ENCODE measurements around the gene HTRA1. TPM values are rescaled to one million over a fixed set of nuclear protein-coding genes. Genes with fewer than 3 reads are reported as not detected.

Gene HTRA1
- total RNA-seq, 1 experiment from 2014 or later: 0.39 TPM

- POLR2A ChIA-PET: interaction anchor here (1.5 kb wide), 1 partner anchor 10 kb away, joined by 3 read pairs; no protein-coding TSS in a partner anchor
- Histone ChIP-seq H3K27ac (ENCODE audit: low read depth, low read length) (no peak overlapping the region), H3K9me2 (ENCODE audit: insufficient read depth) (no peaks in the 10 kb centered on the region), H2AFZ (ENCODE audit: low read depth, low read length, poor library complexity, severe bottlenecking) (no peak overlapping the region), H3K9me3 (ENCODE audit: control insufficient read depth in 1 of 2, insufficient read depth in 1 of 2, low read depth in 1 of 2, low read length in 2 of 2) (no peaks in the 10 kb centered on the region), H3K4me2 (ENCODE audit: low read length) (no peak overlapping the region), H3K4me1 (ENCODE audit: control insufficient read depth in 1 of 2, insufficient read depth in 2 of 2, low read length in 2 of 2) (peaks cover 4 to 11% of the 10 kb centered on the region in 2 experiments; a peak in 3 of 4 replicates), H3K27me3 (ENCODE audit: insufficient read depth, low read length) (no peaks in the 10 kb centered on the region), H3K9ac (ENCODE audit: low read length) (no peak overlapping the region), H3K4me3 (replicated peaks in 1 of 2; ENCODE audit: low read depth in 1 of 2, low read length in 2 of 2) (no peak overlapping the region), H3K79me2 (ENCODE audit: insufficient read depth, low read length) (no peaks in the 10 kb centered on the region), H3K36me3 (ENCODE audit: control insufficient read depth in 1 of 2, insufficient read depth in 2 of 2, low read length in 2 of 2) (no peaks in the 10 kb centered on the region), H4K20me1 (ENCODE audit: insufficient read depth) (no peaks in the 10 kb centered on the region)
- TF ChIP-seq JUND (IDR thresholded peaks at IDR 0.05): 0 out of 2 replicates have a peak, but pooled peaks have one; percentile 27
- TF ChIP-seq ZNF274 (IDR thresholded peaks at IDR 0.05; ENCODE audit: low read depth, low read length): no peak
- peak; percentile 46; the same call in 1 of the 2 replicates for TF ChIP-seq FOSL1 (IDR thresholded peaks at IDR 0.05; ENCODE audit: low read depth)
- TF ChIP-seq SP1 (IDR thresholded peaks at IDR 0.05; ENCODE audit: low read depth): 0 out of 2 replicates have a peak, but pooled peaks have one; percentile 14
- intact Hi-C loops (cut with micrococcal nuclease): no loop called here
- no peak for ATAC-seq
- no TSS peak for BruUV-seq (replicated peaks)
- DNase-seq (ENCODE audit: low read depth, low spot score): no peak
- RAD21 ChIA-PET (ENCODE audit: low non-redundant PET in 1 of 2, low total read pairs in 2 of 2, uncharacterized antibody in 2 of 2, unreplicated experiment in 2 of 2): no interaction called here
- CTCF ChIA-PET: interaction anchor here (1.2 kb wide), 2 partner anchors 123 to 144 kb away, joined by 4 to 6 read pairs; no protein-coding TSS in a partner anchor
These were observed 19.4 kb upstream of the HTRA1 start for GRCh38 chr10:122441961-122442360.

- Histone ChIP-seq H3K9ac (ENCODE audit: low read length) (no peak overlapping the region), H4K20me1 (ENCODE audit: insufficient read depth) (no peaks in the 10 kb centered on the region), H3K4me1 (ENCODE audit: control insufficient read depth in 1 of 2, insufficient read depth in 2 of 2, low read length in 2 of 2) (peaks cover 7 to 16% of the 10 kb centered on the region in 2 experiments; a peak in 3 of 4 replicates), H2AFZ (ENCODE audit: low read depth, low read length, poor library complexity, severe bottlenecking) (no peak overlapping the region), H3K4me2 (ENCODE audit: low read length) (no peak overlapping the region), H3K9me2 (ENCODE audit: insufficient read depth) (no peaks in the 10 kb centered on the region), H3K27me3 (ENCODE audit: insufficient read depth, low read length) (no peaks in the 10 kb centered on the region), H3K27ac (ENCODE audit: low read depth, low read length) (no peak overlapping the region), H3K4me3 (replicated peaks in 1 of 2; ENCODE audit: low read depth in 1 of 2, low read length in 2 of 2) (no peak overlapping the region), H3K9me3 (ENCODE audit: control insufficient read depth in 1 of 2, insufficient read depth in 1 of 2, low read depth in 1 of 2, low read length in 2 of 2) (no peaks in the 10 kb centered on the region), H3K79me2 (ENCODE audit: insufficient read depth, low read length) (no peaks in the 10 kb centered on the region), H3K36me3 (ENCODE audit: control insufficient read depth in 1 of 2, insufficient read depth in 2 of 2, low read length in 2 of 2) (no peaks in the 10 kb centered on the region)
- BruUV-seq (replicated peaks): no TSS peak
- intact Hi-C loops (cut with micrococcal nuclease): no loop called here
- ChIA-PET CTCF (interaction anchor here (2.0 kb wide), 1 partner anchor 120 kb away, joined by 17 read pairs; no protein-coding TSS in a partner anchor), RAD21 (ENCODE audit: low non-redundant PET in 1 of 2, low total read pairs in 2 of 2, uncharacterized antibody in 2 of 2, unreplicated experiment in 2 of 2) (interaction anchor here in 1 of 2 experiments (2.1 kb wide), 1 partner anchor 147 kb away, joined by 5 read pairs; no protein-coding TSS in a partner anchor), POLR2A (no interaction called here)
- no peak for ATAC-seq
- no peak for DNase-seq (ENCODE audit: low read depth, low spot score)
- no peak for TF ChIP-seq ZBTB33 (IDR thresholded peaks at IDR 0.05; ENCODE audit: extremely low read depth, insufficient replicate concordance, low read length)
- TF ChIP-seq ZFX (IDR thresholded peaks at IDR 0.05): no peak
- no peak for TF ChIP-seq FOSL1 (IDR thresholded peaks at IDR 0.05; ENCODE audit: low read depth)
- TF ChIP-seq TCF7L2 (IDR thresholded peaks at IDR 0.05; ENCODE audit: borderline replicate concordance, extremely low read depth, insufficient read depth, insufficient read length): no peak
- no peak for TF ChIP-seq EZH2phosphoT487 (IDR thresholded peaks at IDR 0.05; ENCODE audit: borderline replicate concordance)
- TF ChIP-seq SIN3A (IDR thresholded peaks at IDR 0.05; ENCODE audit: low read depth): no peak
- TF ChIP-seq EGR1 (IDR thresholded peaks at IDR 0.05; ENCODE audit: low read depth): no peak
- TF ChIP-seq YY1 (IDR thresholded peaks at IDR 0.05; ENCODE audit: extremely low read depth, insufficient replicate concordance, low read depth, low read length): no peak
- no peak for TF ChIP-seq ZNF274 (IDR thresholded peaks at IDR 0.05; ENCODE audit: low read depth, low read length)
These were observed 15.9 kb upstream of the HTRA1 start for GRCh38 chr10:122445469-122445868.
